GM21447 (cell line): Measurements from ENCODE around the gene CFAP410.
"Not testable (repeated sequence)": the region's sequence is repeated elsewhere in the genome, so short reads cannot be mapped to it uniquely, and the experiment has no call there.

Experiments
- ATAC-seq: cut with Tn5 transposase; IDR thresholded peaks from one replicate; pipeline ENCODE4 v1.9.1; 2021; ENCODE audit not compliant: unreplicated experiment

Gene CFAP410

DNA sequence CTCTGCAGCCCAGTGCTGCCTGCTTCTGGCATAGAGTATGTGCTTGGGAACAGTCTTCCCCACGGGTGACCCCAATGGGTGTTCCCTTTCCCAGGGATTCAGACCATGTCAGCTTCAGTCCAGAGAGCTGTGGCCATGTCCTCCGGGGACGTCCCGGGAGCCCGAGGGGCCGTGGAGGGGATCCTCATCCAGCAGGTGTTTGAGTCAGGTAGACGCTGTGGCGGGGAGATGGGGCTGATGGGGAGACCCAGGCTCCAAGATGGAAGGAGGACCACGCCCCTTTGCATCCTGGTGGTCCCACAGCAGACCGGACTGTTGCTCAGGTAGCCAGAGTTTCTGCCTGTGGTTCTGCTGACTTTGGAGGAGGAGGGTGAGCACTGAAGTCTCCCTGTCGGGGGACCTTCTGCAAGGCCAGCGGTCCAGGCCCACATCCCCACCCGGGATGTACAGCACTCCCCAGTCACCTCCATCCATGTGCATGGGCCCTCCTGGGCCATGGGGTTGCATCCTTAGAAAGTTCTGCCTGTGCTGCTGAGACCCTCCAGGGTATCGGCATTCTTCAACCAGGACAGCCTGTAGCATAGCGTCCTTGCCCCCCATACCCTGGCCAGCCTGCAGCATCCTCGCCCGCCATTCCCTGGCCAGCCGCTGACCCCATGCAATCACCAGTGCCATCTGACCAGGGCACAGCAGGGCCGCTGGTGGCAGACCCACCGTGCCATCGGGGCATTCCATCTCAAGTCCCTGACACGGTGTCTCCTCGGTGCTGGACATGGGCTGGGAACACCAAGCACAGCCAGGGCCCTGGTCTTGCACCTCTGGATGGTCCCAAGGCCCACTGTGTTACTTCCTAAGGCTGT, 50.7 kb downstream of the CFAP410 start:
- ATAC-seq: no peak

GRCh38 chr21:44286716-44287632, 52.2 kb downstream of the CFAP410 start:
- no peak for ATAC-seq

GRCh38 chr21:44286086-44286715, 53.0 kb downstream of the CFAP410 start:
- no peak for ATAC-seq

DNA sequence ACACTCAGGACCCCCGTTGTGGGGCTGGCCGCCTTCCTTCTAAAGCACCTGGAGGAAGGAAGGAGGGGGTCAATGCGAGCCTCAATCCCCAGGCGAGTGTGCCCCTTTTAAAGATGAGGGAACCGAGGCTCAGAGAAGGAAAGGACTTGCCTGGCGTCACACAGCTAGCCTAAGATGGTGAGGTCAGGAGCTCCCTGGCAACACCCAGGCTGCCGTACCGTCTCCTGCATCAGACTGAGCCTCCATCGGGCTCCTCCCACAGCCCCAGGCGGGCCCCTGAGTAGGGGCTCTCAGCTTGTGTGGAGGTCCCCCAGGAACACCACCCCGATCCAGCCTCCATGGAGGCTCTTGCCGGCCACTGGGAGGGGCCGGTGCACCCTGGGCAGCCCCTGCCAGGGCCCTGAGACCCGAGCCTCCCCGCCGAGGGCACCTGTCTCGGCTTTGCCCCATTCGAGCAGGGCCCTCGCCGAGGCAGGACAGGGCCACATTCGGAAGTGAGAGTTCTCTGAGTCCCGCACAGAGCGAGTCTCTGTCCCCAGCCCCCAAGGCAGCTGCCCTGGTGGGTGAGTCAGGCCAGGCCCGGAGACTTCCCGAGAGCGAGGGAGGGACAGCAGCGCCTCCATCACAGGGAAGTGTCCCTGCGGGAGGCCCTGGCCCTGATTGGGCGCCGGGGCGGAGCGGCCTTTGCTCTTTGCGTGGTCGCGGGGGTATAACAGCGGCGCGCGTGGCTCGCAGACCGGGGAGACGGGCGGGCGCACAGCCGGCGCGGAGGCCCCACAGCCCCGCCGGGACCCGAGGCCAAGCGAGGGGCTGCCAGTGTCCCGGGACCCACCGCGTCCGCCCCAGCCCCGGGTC, 53.8 kb downstream of the CFAP410 start, which contains the start of gene AIRE:
Gene AIRE, plus strand, starts transcription at position 739 of the 855 bp plus-strand sequence. CDS start 131 bp downstream, outside the sequence.
- no peak for ATAC-seq

GRCh38 chr21:44283948-44284347, 55.2 kb downstream of the CFAP410 start:
- no peak for ATAC-seq

DNA sequence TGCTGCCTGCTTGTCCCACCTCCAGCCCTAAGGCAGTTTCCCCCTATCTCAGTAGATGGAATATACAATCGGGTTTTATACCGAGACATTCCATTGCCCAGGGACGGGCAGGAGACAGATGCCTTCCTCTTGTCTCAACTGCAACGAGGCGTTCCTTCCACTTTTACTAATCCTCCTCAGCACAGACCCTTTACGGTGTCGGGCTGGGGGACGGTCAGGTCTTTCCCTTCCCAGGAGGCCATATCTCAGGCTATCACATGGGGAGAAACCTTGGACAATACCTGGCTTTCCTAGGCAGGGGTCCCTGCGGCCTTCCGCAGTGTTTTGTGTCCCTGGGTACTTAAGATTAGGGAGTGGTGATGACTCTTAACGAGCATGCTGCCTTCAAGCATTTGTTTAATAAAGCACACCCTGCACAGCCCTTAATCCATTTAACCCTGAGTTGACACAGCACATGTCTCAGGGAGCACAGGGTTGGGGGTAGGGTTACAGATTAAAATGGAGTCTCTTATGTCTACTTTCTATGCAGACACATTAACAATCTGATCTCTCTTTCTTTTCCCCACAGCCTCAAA, 55.9 kb downstream of the CFAP410 start:
- not testable (repeated sequence) for ATAC-seq

DNA sequence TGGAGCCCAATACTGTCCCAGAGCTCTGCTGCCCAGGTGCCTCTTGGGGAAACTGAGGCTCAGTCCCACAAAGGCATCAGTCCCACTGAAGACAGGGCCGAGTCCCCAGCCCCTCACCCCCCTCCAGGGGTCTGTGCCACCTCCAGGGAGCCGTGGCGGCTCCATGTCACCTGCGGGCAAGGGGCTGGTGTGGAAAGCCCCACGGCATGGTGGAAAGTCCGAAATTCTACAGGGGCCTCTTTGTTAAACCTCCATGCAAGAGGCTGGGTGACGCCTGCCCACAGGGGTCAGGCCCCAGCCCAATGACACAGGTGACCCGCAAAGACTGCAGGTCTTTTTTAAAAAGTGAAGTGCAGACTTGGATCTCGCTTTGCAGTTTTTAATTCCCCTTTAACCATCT, 56.8 kb downstream of the CFAP410 start:
- ATAC-seq: no peak

GRCh38 chr21:44281801-44282200, 57.4 kb downstream of the CFAP410 start:
- no peak for ATAC-seq

- no peak for ATAC-seq
Measured at GRCh38 chr21:44279354-44280260, 59.6 kb downstream of the CFAP410 start.
